Activated CD8-positive, alpha-beta memory T cell treated with anti-CD3 and anti-CD28 coated beads, Interleukin-2, amount 50 U/mL, for 4 hours (primary cell): ENCODE measurements around the gene ANKLE2.
A peak's percentile ranks its signal among the peaks of the same experiment; 100 is the strongest.
"Not testable (repeated sequence)": the region's sequence is repeated elsewhere in the genome, so short reads cannot be mapped to it uniquely, and the experiment has no call there.

ENCODE experiments used
- DNase-seq: peaks from one replicate; pipeline ENCODE4 v3.0.0-alpha.2; 2020

The ANKLE2 gene

GRCh38 chr12:132761032-132761920 is at the start of gene ANKLE2:
TSS of gene ANKLE2 (minus strand) at chr12:132761832. CDS start at chr12:132761798, 34 bp downstream.
- DNase-seq, result peak; percentile 56

- not testable (repeated sequence) for DNase-seq
Observed at GRCh38 chr12:132809391-132809790, 47.8 kb upstream of the ANKLE2 start.

GRCh38 chr12:132807295-132808092 is 45.9 kb upstream of the ANKLE2 start:
- no peak for DNase-seq

- DNase-seq, result peak; percentile 42
Observed at GRCh38 chr12:132806857-132807256, 45.2 kb upstream of the ANKLE2 start.

- no peak for DNase-seq
Observed at GRCh38 chr12:132804426-132804861, 42.8 kb upstream of the ANKLE2 start.

- no peak for DNase-seq
Observed at GRCh38 chr12:132803888-132804287, 42.3 kb upstream of the ANKLE2 start.

GRCh38 chr12:132803125-132803524 is 41.5 kb upstream of the ANKLE2 start:
- no peak for DNase-seq

GRCh38 chr12:132801741-132802140 is 40.1 kb upstream of the ANKLE2 start:
- no peak for DNase-seq

- DNase-seq, result no peak
Observed at GRCh38 chr12:132798836-132799235, 37.2 kb upstream of the ANKLE2 start.

- no peak for DNase-seq
Observed at GRCh38 chr12:132797820-132798570, 36.4 kb upstream of the ANKLE2 start.

GRCh38 chr12:132795847-132796246 is 34.2 kb upstream of the ANKLE2 start:
- no peak for DNase-seq

- DNase-seq, result not testable (repeated sequence)
Observed at GRCh38 chr12:132791940-132792339, 30.3 kb upstream of the ANKLE2 start.

GRCh38 chr12:132789099-132789471 is 27.5 kb upstream of the ANKLE2 start:
- no peak for DNase-seq

- no peak for DNase-seq
Observed at GRCh38 chr12:132788375-132789098, 26.9 kb upstream of the ANKLE2 start.

GRCh38 chr12:132787877-132788276 is 26.2 kb upstream of the ANKLE2 start:
- no peak for DNase-seq

GRCh38 chr12:132786192-132786591 is 24.6 kb upstream of the ANKLE2 start:
- no peak for DNase-seq

GRCh38 chr12:132784580-132784979 is 22.9 kb upstream of the ANKLE2 start:
- DNase-seq, result no peak

GRCh38 chr12:132783917-132784531 is 22.4 kb upstream of the ANKLE2 start:
- DNase-seq, result no peak

- no peak for DNase-seq
Observed at GRCh38 chr12:132781938-132782337, 20.3 kb upstream of the ANKLE2 start.

GRCh38 chr12:132779781-132780353 is 18.2 kb upstream of the ANKLE2 start:
- no peak for DNase-seq

GRCh38 chr12:132777614-132778013 is 16.0 kb upstream of the ANKLE2 start:
- DNase-seq, result no peak
